GM12801 (cell line): ENCODE measurements around the gene RIPK4.

Experiments
- TF ChIP-seq, protein P1 (sequence below): IDR thresholded peaks from one replicate; pipeline ENCODE4 v1.5.1; 2011; ENCODE audit warnings: control low read depth; ENCODE audit not compliant: insufficient read length; ENCODE audit errors: extremely low read depth

The RIPK4 gene

DNA sequence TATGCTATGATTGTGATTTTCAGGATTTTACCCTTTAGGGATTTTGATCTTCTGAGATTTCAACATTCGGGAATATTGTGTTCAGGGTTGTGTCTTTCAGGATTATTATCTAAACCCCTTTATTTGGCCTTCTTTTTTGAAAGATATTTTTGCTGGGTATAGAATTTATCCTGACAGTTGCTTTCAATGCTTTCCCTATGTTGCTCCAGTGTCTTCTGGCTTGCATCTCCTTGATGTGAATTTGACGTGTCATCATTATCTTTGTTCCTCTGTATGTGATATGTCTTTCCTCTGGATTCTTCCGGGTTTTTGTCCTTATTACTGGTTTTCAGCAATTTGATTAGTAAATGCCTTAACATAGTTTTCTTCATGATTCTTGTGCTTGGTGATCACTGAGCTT lies 25.9 kb upstream of the RIPK4 start:
- TF ChIP-seq, protein P1, sequence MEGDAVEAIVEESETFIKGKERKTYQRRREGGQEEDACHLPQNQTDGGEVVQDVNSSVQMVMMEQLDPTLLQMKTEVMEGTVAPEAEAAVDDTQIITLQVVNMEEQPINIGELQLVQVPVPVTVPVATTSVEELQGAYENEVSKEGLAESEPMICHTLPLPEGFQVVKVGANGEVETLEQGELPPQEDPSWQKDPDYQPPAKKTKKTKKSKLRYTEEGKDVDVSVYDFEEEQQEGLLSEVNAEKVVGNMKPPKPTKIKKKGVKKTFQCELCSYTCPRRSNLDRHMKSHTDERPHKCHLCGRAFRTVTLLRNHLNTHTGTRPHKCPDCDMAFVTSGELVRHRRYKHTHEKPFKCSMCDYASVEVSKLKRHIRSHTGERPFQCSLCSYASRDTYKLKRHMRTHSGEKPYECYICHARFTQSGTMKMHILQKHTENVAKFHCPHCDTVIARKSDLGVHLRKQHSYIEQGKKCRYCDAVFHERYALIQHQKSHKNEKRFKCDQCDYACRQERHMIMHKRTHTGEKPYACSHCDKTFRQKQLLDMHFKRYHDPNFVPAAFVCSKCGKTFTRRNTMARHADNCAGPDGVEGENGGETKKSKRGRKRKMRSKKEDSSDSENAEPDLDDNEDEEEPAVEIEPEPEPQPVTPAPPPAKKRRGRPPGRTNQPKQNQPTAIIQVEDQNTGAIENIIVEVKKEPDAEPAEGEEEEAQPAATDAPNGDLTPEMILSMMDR = no peak

DNA sequence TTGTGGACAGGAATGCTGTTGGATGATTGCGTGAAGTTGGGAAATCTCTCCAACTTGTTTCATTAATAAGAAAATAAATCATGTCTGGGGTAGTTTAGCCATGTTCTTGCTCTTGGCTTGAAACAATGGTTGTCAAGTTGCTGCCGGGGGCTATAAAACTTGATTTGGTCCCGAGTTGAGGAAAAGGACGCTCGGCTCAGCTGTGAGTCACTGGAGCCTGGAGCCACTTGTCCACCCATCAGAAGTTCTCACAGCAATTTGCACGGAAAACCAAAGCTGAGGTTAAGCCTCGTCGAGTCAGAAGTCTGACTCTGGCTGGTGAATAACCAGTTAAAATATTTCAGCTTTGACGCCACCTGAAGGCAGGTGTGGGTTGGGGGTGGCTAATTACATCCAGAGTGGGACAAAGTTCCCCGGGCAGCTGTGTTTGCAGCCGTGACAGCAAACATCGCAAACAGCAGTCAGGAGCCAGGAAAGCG lies 19.7 kb upstream of the RIPK4 start:
- TF ChIP-seq, protein P1 = no peak

DNA sequence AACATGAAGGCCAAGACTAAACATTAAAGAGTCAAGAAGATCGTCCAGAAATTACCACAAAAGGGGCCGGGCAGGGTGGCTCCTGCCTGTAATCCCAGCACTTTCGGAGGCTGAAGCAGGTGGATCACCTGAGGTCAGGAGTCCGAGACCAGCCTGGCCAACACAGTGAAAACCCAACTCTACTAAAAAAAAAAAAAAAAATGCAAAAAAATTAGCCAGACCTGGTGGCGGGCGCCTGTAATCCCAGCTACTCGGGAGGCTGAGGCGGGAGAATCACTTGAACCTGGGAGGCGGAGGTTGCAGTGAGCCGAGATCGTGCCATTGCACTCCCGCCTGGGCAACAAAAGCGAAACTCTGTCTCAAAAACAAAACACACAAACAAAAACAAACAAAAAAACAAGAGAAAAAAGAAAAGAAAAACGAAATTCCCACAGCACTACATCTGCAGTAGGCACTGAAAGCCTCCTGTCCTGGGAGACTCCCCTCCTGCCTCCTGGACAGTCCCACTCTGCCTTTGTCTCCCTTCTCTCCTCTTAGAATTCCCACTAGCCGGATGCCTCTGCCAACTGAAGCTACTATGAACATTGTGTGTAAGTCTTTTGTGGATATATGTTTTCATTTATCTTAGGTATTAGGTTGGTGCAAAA lies 17.7 kb upstream of the RIPK4 start:
- TF ChIP-seq, protein P1 = no peak

DNA sequence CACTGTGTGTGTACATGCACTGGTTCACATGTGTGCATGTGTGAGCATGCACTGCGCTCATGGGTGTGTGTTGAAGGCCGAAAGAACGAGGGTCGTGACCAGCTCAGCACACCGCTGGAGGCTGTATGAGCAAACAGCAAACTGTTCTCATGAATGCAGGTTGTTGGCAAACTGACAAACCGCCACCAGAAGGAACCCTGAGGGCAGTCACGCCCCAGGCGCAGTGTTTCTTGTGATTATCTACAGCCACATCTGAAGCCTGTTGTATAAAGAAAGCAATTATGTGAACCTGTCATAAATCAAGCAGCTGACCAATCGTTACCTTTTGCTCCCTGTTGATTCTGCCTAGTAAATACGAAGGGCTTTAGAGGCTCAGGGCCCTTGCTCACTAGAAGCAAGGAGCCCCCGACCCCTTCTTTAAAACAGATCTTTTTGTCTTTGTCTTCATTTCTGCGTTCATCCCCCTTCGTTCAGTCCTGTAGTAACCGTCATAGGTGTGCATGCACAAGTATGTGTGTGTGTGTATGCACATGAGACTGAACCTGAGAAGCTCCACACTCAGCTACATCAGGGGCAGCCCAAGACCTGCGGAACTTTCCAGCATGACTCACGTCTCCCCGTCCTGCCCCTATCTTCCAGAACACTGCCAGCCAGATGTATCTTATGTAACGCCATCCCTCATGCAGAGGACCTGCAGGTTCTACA lies 16.8 kb upstream of the RIPK4 start:
- TF ChIP-seq, protein P1 = no peak

DNA sequence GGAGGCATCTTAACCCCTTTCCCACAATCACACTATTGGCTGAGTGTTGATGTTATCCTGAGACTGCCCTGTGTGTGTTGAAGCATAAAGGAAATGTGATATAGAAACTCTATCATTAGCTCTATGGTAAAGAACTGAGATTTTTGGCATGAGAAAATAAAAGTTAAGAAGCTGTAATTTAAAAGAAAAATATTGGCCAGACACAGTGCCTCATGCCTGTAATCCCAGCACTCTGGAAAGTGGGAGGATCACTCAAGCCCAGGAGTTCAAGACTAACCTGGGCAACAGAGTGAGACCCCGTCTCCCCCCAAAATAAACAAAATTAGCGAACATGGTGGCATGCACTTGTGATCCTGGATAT lies 14.2 kb upstream of the RIPK4 start:
- TF ChIP-seq, protein P1 = no peak

DNA sequence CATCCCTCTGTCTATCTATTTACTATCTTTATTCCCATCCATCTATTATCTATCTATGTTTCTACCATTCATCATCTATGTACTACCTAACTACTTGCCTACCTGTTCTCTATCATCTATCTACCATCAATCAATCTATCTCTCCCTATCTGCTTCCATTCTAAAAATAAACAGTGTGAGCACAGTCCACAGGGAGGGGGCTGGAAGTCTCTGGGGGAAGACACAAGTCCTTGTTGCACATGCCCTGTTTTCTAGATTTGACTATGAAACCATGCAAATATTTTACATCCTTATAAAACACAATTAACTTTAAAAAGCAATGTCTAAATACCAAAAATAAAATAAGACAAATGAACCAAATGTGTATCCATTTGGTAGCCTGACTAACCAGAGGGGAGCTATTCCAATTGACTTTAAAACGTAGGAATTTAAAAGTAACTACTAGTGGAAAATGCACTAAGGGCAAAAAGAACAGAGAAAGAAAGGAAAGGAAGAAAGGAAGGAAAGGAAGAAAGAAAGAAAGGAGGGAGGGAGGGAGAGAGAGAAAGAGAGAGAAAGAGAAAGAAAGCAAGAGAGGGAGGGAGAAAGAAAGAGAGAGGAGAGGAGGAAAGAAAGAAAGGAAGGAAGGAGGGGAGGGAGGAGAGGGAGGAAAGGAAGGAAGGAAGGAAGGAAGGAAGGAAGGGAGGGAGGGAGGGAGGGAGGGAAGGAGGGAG lies 13.6 kb upstream of the RIPK4 start:
- TF ChIP-seq, protein P1 = no peak

DNA sequence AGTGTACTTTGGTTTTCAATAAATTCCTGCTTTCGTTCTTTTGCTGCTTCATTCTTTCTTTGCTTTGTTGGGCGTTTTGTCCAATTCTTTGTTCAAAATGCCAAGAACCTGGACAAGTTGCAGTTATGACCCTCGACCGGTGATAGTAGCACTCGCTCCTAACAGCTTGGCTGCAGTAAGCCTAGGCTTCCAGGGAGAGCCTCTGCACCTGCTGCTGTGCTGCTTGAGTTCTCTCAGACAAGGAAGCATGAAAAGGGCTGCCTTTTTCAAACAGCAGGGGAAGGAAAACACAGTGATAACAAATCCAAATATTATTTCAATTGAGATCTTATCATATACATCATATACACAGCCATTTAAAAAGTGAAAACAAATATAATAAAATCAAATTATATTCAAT lies 12.8 kb upstream of the RIPK4 start:
- TF ChIP-seq, protein P1 = no peak
